ENCODE data around the gene NEK7. TPM values are rescaled to one million over a fixed set of nuclear protein-coding genes. Genes with fewer than 3 reads are reported as not detected.

The NEK7 gene
- total RNA-seq, 4 donors from 2014 or later = 123 to 219 (median 141) TPM

GRCh38 chr1:198359024-198359653, 202.3 kb downstream of the NEK7 start:
- Histone ChIP-seq H3K4me3 (no peak overlapping the region), H3K36me3 (no peaks in the 10 kb centered on the region), H3K9me3 (no peaks in the 10 kb centered on the region), H3K4me1 (no peaks in the 10 kb centered on the region), H3K27me3 (no peaks in the 10 kb centered on the region), H3K27ac (no peak overlapping the region)
- 44% methylated on average over 6 of the region's 6 CpGs for WGBS, 2 donors
- no peak for DNase-seq (ENCODE audit: low spot score in 2 of 2)
- TF ChIP-seq POLR2A (IDR thresholded peaks at IDR 0.05) = no peak
- TF ChIP-seq CTCF (IDR thresholded peaks at IDR 0.05) = peak; percentile 20 to 49 (median 43)

- TF ChIP-seq CTCF (IDR thresholded peaks at IDR 0.05) (no peak), EP300 (IDR thresholded peaks at IDR 0.05) (no peak), POLR2A (IDR thresholded peaks at IDR 0.05) (no peak)
- no peaks in the 10 kb centered on the region for H3K4me1 ChIP-seq
- 78 to 84% methylated on average over 4 of the region's 4 CpGs for WGBS, 2 donors
- H3K9me3 ChIP-seq = no peaks in the 10 kb centered on the region
- H3K27me3 ChIP-seq = no peaks in the 10 kb centered on the region
- H3K27ac ChIP-seq = no peak overlapping the region
- H3K36me3 ChIP-seq = no peaks in the 10 kb centered on the region
- DNase-seq (ENCODE audit: low spot score in 2 of 2) = no peak
- H3K4me3 ChIP-seq = no peak overlapping the region
Measured at GRCh38 chr1:198360208-198360729, 203.5 kb downstream of the NEK7 start.

GRCh38 chr1:198361237-198361767, 204.5 kb downstream of the NEK7 start:
- no peaks in the 10 kb centered on the region for H3K27me3 ChIP-seq
- 85 to 90% methylated on average over 3 of the region's 3 CpGs for WGBS, 2 donors
- TF ChIP-seq CTCF (IDR thresholded peaks at IDR 0.05) (no peak), EP300 (IDR thresholded peaks at IDR 0.05) (no peak), POLR2A (IDR thresholded peaks at IDR 0.05) (no peak)

GRCh38 chr1:198363625-198364151, 206.9 kb downstream of the NEK7 start:
- WGBS, 2 donors = 88 to 90% methylated on average over 3 of the region's 3 CpGs
- Histone ChIP-seq H3K4me1 (no peaks in the 10 kb centered on the region), H3K4me3 (no peak overlapping the region), H3K9me3 (peaks cover 0 to 3% (median 0%) of the 10 kb centered on the region in 4 donors), H3K27me3 (no peaks in the 10 kb centered on the region), H3K27ac (no peak overlapping the region), H3K36me3 (no peaks in the 10 kb centered on the region)
- no peak for TF ChIP-seq POLR2A (IDR thresholded peaks at IDR 0.05)
- no peak for DNase-seq (ENCODE audit: low spot score in 2 of 2)

More at GRCh38 chr1:198361237-198361767, 204.5 kb downstream of the NEK7 start:
- no peak for DNase-seq (ENCODE audit: low spot score in 2 of 2)
- Histone ChIP-seq H3K36me3 (no peaks in the 10 kb centered on the region), H3K4me1 (no peaks in the 10 kb centered on the region), H3K4me3 (no peak overlapping the region), H3K27ac (no peak overlapping the region), H3K9me3 (no peaks in the 10 kb centered on the region)

- WGBS, 2 donors = 59 to 69% methylated on average over 2 of the region's 2 CpGs
- Histone ChIP-seq H3K27me3 (no peaks in the 10 kb centered on the region), H3K36me3 (no peaks in the 10 kb centered on the region), H3K9me3 (peaks cover 0 to 3% (median 0%) of the 10 kb centered on the region in 4 donors), H3K27ac (no peak overlapping the region), H3K4me1 (no peaks in the 10 kb centered on the region), H3K4me3 (no peak overlapping the region)
- DNase-seq (ENCODE audit: low spot score in 2 of 2) = no peak
- TF ChIP-seq POLR2A (IDR thresholded peaks at IDR 0.05) (no peak), EP300 (IDR thresholded peaks at IDR 0.05) (no peak), CTCF (IDR thresholded peaks at IDR 0.05) (no peak)
Measured at GRCh38 chr1:198364471-198364870, 207.7 kb downstream of the NEK7 start.

All from tibial nerve (tissue), 4 donors.